ENCODE data around the gene SPG11. TPM values are rescaled to one million over a fixed set of nuclear protein-coding genes. Genes with fewer than 3 reads are reported as not detected.
"Not testable (repeated sequence)": the region's sequence is repeated elsewhere in the genome, so short reads cannot be mapped to it uniquely, and the experiment has no call there.

Gene SPG11
- total and polyA plus RNA-seq, 2 donors: 30.7 to 136 TPM

DNA sequence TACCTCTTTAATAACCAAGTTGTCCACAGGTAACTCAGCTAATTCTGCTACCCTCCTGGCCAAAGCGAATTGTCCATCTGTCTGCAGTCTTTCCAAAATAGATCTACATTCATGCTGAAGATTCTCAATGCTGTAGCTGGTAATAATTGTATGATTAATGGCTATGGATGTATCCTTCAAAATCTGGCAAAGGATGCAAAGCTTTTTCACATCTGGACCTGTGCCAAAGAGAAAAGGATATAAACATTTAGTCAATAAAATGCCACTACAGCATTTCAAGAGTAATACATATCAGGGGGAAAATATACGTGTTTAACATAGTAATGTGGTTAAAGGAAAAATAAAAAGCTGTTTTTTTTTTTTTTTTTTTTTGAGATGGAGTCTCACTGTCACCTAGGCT is 77.8 kb downstream of the SPG11 start:
- peaks cover 13% of the 10 kb centered on the region for H3K36me3 ChIP-seq (ENCODE audit: insufficient read depth)
- no peak for DNase-seq (ENCODE audit: extremely low spot score)
- H3K4me3 ChIP-seq (ENCODE audit: low read depth, low read length): no peak overlapping the region
- 80% methylated on average over 2 of the region's 2 CpGs for WGBS
- H3K4me1 ChIP-seq (ENCODE audit: insufficient read depth): no peaks in the 10 kb centered on the region
- no peak overlapping the region for H3K27ac ChIP-seq (ENCODE audit: low read depth)

DNA sequence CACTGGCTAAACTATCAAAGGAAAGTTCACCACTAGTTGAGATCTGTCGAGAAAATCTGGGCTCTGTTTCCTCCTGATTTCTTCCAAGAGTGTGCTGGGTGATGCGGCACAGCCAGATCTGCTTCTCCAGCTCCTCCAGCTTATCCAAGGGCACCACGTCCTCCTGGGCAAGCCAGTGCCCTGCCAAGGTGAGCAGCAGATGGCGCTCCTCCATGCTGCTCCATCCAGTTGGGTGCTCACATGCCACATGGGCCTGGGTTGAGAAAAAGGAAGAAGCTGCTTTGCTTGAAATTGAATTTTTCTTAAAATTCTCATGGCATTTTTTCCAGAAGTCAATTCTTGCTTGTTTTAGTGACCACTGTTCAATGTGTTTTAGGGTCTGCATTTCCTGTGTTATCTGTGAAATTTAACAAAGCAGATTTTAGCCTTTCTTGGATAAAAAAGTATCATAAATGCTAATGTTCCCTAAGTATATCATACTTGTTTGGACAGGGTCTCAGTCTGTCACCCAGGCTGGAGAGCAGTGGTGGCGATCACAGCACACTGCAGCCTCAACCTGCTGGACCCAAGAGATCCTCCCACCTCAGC is 79.2 kb downstream of the SPG11 start:
- Histone ChIP-seq H3K4me1 (ENCODE audit: insufficient read depth) (no peaks in the 10 kb centered on the region), H3K4me3 (ENCODE audit: low read depth, low read length) (no peak overlapping the region), H3K36me3 (ENCODE audit: insufficient read depth) (peaks cover 10% of the 10 kb centered on the region), H3K27ac (ENCODE audit: low read depth) (no peak overlapping the region)
- no peak for DNase-seq (ENCODE audit: extremely low spot score)
- WGBS: 89% methylated on average over 5 of the region's 5 CpGs

DNA sequence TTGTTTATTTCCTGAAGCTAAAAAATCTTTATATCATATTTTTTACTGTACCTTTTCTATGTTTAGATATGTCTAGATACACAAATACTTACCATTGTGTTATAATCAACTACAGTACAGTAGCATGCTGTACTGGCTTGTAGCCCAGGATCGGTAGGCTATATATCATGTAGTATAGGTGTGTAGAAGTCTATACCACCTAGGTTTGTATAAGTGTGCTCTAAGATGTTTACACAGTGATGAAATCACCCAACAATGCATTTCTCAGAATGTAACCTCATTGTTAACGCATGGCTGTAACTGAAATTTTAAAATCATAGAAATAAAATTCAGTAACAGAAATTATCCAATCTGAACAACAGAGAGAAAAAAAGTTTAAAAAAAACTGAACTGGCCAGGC is 83.4 kb downstream of the SPG11 start:
- Histone ChIP-seq H3K27ac (ENCODE audit: low read depth) (no peak overlapping the region), H3K4me3 (ENCODE audit: low read depth, low read length) (no peak overlapping the region), H3K4me1 (ENCODE audit: insufficient read depth) (no peaks in the 10 kb centered on the region), H3K36me3 (ENCODE audit: insufficient read depth) (peaks cover 2% of the 10 kb centered on the region)
- WGBS: 92% methylated on average over 2 of the region's 2 CpGs
- DNase-seq (ENCODE audit: extremely low spot score): no peak

DNA sequence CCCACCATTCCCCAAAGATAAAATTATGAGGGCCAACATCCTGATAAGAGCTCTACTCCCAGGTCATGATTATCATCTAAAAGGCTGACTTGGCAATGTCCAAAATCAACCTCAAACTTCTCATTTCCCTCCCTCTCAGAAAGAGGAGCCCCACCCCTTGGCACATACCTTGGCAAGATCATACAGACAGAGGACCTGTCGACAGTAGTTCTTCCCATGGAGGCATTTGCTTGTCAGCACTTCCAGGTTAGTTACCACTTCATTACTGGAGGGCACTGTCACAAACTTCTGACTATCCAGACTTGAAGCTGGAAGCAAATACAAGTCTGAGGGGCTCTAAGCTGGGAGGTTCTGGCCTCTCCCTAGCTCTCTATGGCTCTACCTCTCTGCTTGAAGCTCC is 88.7 kb downstream of the SPG11 start:
- H3K36me3 ChIP-seq (ENCODE audit: insufficient read depth): peaks cover 5% of the 10 kb centered on the region
- no peak overlapping the region for H3K4me3 ChIP-seq (ENCODE audit: low read depth, low read length)
- 81% methylated on average over 1 of the region's 1 CpG for WGBS
- DNase-seq (ENCODE audit: extremely low spot score): no peak
- no peak overlapping the region for H3K27ac ChIP-seq (ENCODE audit: low read depth)
- H3K4me1 ChIP-seq (ENCODE audit: insufficient read depth): no peaks in the 10 kb centered on the region

DNA sequence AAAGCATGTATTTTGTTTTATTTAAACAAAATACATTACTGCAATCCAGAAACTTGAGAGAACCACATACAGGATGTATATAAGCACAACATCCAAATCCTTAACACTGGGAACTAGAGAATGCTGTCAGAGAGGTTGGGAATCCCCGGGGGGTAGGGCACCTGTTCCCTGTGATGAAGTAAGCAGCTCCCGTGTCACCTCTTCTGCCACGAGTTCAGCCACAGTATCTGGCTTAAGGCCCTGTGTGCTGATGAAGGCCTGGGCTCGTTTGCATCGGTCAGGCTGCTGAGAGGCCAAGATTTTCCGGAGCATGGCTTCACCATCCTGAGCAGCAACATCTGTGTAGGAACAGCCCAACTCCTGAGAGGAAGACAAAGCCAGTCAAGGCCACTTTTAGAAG is 90.1 kb downstream of the SPG11 start:
- no peaks in the 10 kb centered on the region for H3K4me1 ChIP-seq (ENCODE audit: insufficient read depth)
- peaks cover 5% of the 10 kb centered on the region for H3K36me3 ChIP-seq (ENCODE audit: insufficient read depth)
- no peak overlapping the region for H3K4me3 ChIP-seq (ENCODE audit: low read depth, low read length)
- DNase-seq (ENCODE audit: extremely low spot score): no peak
- WGBS: 91% methylated on average over 6 of the region's 6 CpGs
- no peak overlapping the region for H3K27ac ChIP-seq (ENCODE audit: low read depth)

DNA sequence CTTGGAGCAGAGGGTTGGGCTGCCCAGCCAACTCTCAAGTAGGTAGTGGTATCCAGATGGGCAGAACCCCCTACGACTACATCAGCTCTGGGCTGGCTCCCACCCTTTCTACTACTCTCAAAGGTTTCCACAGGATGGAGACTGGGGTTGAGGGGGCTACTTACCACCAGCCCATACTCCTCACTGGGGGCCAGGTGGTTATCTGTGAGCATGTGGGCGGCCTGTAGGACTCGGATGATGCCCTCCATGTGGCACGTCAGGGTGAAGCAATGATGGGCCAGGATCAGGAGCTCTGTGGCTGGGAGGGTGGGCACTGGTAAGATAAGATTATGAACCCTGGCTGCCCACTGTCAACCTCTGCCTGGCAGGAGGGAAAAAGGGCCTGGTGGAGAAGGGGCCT is 93.1 kb downstream of the SPG11 start:
- no peak for DNase-seq (ENCODE audit: extremely low spot score)
- H3K4me3 ChIP-seq (ENCODE audit: low read depth, low read length): no peak overlapping the region
- no peaks in the 10 kb centered on the region for H3K4me1 ChIP-seq (ENCODE audit: insufficient read depth)
- WGBS: 93% methylated on average over 4 of the region's 4 CpGs
- peaks cover 4% of the 10 kb centered on the region for H3K36me3 ChIP-seq (ENCODE audit: insufficient read depth)
- H3K27ac ChIP-seq (ENCODE audit: low read depth): no peak overlapping the region

DNA sequence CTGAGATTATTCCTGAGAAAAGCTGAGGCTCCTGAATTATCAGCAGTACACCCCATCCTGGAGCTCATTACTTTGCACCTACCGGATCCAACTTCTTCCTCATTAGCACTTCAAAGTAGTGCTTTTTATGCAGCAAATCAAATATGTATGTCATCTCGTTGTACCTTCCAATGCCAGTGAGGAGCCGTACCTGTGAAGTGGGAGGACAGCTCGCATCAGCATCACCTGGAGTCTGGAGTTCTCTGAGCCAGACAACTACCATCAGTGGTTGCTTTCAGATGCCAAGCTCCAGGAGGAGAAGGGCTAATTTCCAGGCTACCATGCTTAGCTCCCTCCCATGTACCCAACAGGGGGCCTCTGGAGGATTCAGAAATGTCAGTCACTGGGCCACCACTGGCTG is 94.1 kb downstream of the SPG11 start:
- Histone ChIP-seq H3K4me1 (ENCODE audit: insufficient read depth) (no peaks in the 10 kb centered on the region), H3K36me3 (ENCODE audit: insufficient read depth) (peaks cover 8% of the 10 kb centered on the region), H3K4me3 (ENCODE audit: low read depth, low read length) (no peak overlapping the region), H3K27ac (ENCODE audit: low read depth) (no peak overlapping the region)
- no peak for DNase-seq (ENCODE audit: extremely low spot score)
- 95% methylated on average over 4 of the region's 4 CpGs for WGBS

DNA sequence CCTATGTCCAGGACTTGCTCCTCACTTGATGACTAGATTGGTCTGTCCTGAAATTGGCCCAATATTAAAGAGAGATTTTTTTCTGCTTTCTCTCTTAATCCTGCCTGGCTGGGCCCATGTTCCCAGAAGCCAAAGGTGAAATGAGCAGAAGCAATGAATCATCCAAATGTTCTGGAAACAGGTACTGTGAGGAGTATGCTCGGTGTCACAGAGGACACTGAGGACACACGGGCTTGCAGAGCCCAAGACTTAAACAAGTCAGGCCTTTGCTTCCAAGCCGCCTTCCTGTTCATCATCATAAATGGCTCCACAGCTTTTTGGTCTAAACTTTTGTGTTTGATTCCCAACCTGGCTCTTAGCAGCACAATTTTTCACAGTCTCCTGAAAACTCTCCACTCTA is 95.1 kb downstream of the SPG11 start:
- no peak overlapping the region for H3K4me3 ChIP-seq (ENCODE audit: low read depth, low read length)
- 81% methylated on average over 3 of the region's 3 CpGs for WGBS
- no peaks in the 10 kb centered on the region for H3K4me1 ChIP-seq (ENCODE audit: insufficient read depth)
- H3K27ac ChIP-seq (ENCODE audit: low read depth): no peak overlapping the region
- DNase-seq (ENCODE audit: extremely low spot score): no peak
- H3K36me3 ChIP-seq (ENCODE audit: insufficient read depth): peaks cover 11% of the 10 kb centered on the region

DNA sequence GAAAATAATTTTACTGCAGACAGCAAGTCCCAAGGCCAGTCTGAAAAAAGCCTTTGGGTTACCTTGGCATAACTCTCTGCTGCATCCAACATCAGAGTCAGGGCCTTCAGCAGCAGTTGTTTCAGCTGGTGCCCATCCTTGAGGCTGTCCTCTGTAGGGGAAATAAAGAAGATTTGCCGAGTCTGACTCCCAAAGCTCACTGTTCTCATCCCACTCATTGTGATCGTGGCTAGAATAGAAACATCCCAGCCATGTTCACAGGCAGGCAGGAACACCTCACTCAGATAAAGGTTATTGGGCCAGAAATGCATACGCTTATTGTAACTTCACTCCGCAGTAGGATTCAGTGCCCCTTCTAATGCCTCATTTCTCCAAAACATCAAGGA is 97.3 kb downstream of the SPG11 start:
- no peaks in the 10 kb centered on the region for H3K4me1 ChIP-seq (ENCODE audit: insufficient read depth)
- WGBS: 98% methylated on average over 4 of the region's 4 CpGs
- H3K4me3 ChIP-seq (ENCODE audit: low read depth, low read length): no peak overlapping the region
- DNase-seq (ENCODE audit: extremely low spot score): no peak
- H3K36me3 ChIP-seq (ENCODE audit: insufficient read depth): peaks cover 13% of the 10 kb centered on the region
- no peak overlapping the region for H3K27ac ChIP-seq (ENCODE audit: low read depth)

DNA sequence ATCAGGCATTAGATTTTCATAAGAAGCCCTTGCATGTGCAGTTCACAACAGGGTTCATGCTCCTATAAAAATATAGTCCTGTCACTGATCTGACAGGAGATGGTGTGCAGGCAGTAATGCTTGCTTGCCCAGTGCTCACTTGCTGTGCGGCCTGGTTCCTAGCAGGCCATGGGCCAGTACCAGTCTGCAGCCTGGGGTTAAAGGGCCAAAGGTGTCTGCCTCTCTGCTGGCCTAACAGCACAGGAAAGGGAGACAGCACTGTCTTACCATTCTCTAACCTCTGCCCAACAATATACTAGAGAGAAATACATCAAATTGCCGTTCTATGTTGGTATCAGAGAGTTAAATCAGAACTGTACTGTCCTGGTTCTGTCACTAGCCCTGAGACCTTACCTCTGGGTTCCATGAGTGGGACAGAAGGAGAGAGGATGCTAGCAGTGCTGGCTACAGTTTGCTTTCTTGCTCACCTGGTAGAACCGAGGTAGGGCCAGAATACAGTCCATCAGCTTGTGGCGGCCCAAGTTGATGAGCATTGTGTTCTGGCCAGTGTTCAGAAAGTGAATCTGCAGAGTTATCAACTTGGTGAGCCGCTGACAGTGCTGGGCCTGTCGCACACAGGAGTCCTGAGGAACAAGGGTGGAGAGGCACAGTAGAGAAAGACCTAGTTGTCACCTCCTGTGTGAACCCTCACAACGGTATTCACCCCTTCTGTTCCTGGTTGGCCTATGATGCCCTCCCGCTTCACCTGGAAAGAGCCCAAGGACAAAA is 97.9 kb downstream of the SPG11 start:
- 99% methylated on average over 8 of the region's 8 CpGs for WGBS
- no peak for DNase-seq (ENCODE audit: extremely low spot score)
- Histone ChIP-seq H3K4me3 (ENCODE audit: low read depth, low read length) (no peak overlapping the region), H3K36me3 (ENCODE audit: insufficient read depth) (peaks cover 16% of the 10 kb centered on the region), H3K27ac (ENCODE audit: low read depth) (no peak overlapping the region), H3K4me1 (ENCODE audit: insufficient read depth) (no peaks in the 10 kb centered on the region)

DNA sequence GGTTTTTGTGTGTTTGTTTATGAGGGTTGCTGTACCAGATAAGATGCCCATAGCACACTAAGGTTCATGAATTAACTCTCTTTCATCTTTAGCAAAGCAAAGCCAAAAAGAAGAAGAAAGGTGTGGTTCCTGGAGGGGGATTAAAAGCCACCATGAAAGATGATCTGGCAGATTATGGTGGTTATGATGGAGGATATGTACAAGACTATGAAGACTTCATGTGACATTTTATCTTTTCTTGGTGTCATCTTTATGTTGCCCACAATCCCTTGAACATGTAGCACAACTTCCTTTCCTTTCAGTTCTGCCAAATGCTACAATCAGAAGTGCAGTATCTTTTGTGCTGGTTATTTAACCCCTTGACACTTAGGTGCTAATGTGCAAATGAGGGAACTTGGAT is 102.5 kb downstream of the SPG11 start:
- peaks cover 16% of the 10 kb centered on the region for H3K36me3 ChIP-seq (ENCODE audit: insufficient read depth)
- not testable (repeated sequence) for H3K4me1 ChIP-seq (ENCODE audit: insufficient read depth); H3K4me3 ChIP-seq (ENCODE audit: low read depth, low read length); H3K27ac ChIP-seq (ENCODE audit: low read depth); DNase-seq (ENCODE audit: extremely low spot score)

DNA sequence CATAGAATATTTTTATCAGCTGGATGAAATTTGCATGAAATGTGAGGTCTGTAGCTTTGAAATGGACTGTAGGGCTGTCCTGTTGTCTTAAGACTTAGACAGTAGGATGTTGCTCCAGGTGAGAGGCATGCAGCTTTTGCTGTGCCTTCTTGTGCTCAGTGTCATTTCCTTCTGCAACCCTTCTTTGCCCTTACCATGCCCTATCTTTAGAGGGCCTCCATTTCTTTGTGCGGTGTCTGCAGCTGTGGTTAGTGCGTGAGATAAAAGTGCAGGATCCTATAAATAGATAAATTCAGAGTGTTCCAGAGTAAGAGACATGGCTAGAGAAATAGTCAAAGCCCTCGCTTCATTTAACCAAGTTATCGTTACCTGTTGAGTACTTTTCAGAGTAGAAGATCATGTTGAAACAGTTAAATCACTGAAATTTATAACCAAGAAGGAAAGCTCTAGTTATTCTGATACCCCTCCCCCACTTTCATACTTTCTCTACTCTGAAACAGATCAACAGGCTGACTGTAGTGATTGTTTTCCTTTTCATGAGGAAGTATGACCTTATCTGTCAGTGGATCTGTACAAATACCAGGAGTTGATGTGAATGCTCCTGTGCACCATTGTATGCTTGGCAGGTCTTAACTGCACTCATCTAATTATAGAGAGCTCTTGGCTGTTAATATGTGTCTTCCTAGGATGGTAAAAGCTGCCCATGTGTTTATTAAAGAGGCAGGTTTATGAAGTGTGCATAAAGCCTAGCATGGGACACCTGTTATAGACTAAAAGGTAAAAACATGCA is 108.3 kb downstream of the SPG11 start:
- no peaks in the 10 kb centered on the region for H3K36me3 ChIP-seq (ENCODE audit: insufficient read depth)

DNA sequence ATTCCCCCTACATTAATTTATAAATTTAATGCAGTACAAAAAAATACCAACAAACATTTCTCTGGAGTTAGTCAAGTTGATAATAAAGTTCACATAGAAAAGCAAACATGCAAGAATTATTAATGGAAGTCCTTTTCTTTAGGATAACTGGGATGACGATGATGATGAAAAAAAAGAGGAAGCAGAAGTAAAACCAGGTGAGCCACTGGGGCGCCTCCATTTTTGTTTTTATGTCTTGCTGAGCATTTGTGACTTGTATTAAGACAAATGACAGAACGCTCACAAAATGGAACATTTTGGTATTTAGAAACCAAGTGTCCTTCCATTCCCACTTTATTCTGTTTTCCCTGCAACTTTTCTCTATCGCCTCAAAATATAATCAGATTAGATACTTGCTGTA is 112.7 kb downstream of the SPG11 start:
- WGBS: over 99% methylated on average over 4 of the region's 4 CpGs
- no peaks in the 10 kb centered on the region for H3K36me3 ChIP-seq (ENCODE audit: insufficient read depth)
- no peaks in the 10 kb centered on the region for H3K4me1 ChIP-seq (ENCODE audit: insufficient read depth)
- H3K27ac ChIP-seq (ENCODE audit: low read depth): no peak overlapping the region
- no peak overlapping the region for H3K4me3 ChIP-seq (ENCODE audit: low read depth, low read length)
- DNase-seq (ENCODE audit: extremely low spot score): no peak

More for the DNA sequence above, 108.3 kb downstream of the SPG11 start:
- DNase-seq (ENCODE audit: extremely low spot score): no peak
- Histone ChIP-seq H3K4me3 (ENCODE audit: low read depth, low read length) (no peak overlapping the region), H3K4me1 (ENCODE audit: insufficient read depth) (no peaks in the 10 kb centered on the region), H3K27ac (ENCODE audit: low read depth) (no peak overlapping the region)
- WGBS: 76% methylated on average over 4 of the region's 4 CpGs

DNA sequence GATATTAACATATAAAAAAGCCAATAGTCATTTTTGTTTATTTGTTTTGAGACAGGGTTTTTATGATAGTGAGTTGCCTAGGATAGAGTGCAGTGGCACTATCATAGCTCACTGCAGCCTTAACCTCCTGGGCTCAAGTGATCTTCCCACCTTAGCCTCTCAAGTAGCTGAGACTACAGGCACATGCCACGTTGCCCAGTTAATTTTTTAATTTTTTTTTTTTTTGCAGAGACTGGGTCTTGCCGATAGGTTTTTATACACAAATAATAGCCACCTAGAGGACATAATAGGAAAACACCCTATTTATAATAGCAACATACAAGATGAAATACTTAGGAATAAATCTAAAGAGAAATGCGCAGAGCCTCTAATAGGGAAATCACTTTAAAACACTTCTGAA is 113.2 kb downstream of the SPG11 start:
- no peaks in the 10 kb centered on the region for H3K36me3 ChIP-seq (ENCODE audit: insufficient read depth)
- 33% methylated on average over 3 of the region's 3 CpGs for WGBS
- H3K27ac ChIP-seq (ENCODE audit: low read depth): no peak overlapping the region
- H3K4me1 ChIP-seq (ENCODE audit: insufficient read depth): no peaks in the 10 kb centered on the region
- no peak overlapping the region for H3K4me3 ChIP-seq (ENCODE audit: low read depth, low read length)
- no peak for DNase-seq (ENCODE audit: extremely low spot score)
